ENCODE measurements around the gene LRP5. TPM values are rescaled to one million over a fixed set of nuclear protein-coding genes. Genes with fewer than 3 reads are reported as not detected.
"Not testable (repeated sequence)": the region's sequence is repeated elsewhere in the genome, so short reads cannot be mapped to it uniquely, and the experiment has no call there.

LRP5 gene
- polyA plus RNA-seq, 3 donors = 32.2 to 40.2 (median 33.6) TPM

DNA sequence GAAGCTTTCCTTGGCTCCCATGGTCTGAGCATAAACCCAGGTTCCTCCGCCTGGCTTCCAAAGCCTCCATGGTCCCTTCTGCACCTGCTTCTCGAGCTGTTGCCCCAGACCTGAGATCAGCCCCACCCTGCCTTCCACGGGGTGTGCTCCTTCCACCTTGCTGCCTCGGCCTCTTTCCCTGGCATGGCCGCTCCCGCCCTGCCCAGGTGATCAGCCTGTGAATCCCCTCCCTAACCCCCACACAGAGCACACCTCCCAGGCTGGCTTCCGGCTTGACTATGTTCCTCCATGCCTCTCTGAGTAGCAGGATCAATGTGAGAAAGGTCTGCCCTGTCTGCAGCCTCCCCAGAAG lies 145.5 kb downstream of the LRP5 start:
- DNase-seq (ENCODE audit: low read depth in 3 of 3, low spot score in 2 of 3) = no peak

DNA sequence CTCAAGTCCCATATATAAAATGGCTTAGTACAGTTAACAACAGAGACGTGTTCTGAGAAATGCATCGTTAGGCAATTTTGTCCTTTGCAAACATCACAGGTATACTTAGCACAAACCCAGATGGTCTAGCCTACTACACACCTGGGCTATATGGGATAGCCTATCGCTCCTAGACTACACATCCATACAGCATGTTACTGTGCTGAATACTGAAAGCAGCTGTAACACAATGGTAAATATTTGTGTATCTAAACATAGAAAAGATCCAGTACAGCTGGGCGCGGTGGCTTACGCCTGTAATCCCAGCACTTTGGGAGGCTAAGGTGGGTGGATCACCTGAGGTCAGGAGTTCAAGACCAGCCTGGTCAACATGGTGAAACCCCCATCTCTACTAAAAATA lies 145.9 kb downstream of the LRP5 start:
- DNase-seq (ENCODE audit: low read depth in 3 of 3, low spot score in 2 of 3) = not testable (repeated sequence)

DNA sequence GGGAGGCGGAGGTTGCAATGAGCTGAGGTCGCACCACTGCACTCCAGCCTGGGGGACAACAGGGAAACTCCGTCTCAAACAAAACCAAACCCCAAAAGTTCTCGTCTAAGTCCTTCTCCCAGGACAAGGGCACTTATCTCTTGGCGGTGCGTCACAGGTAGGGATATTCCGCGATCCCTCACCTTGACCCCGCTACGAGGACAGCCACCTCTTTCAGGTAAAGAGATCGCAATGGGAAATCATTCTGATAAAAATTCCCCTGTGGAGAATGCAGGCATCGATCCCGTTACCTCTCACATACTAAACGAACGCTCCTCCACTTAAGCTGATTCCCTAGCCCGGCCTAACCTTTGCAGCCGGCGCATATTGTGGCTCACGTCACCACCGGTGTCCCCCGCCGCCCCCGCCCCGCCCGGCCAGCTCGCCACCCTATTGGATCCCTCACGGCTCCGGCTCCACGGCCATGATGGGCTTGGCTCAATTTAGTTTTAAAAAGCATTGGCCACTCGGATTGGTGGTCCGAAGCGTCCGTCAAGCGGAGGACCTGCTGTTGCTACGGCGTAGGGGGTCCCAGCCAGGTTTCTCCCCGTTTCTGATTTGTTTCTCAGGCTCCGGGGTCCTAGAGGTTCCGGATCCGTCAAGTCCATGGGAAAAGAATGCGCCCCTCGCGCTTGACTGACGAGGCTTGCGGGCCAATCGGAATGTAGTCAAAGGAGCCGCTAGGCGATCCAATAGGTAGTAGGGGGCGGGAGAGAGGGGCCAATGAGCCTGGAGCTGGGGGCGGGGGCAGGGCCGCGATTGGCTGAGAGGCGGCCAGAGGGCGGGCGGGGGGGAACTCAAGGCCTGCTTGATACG lies 147.7 kb downstream of the LRP5 start:
- peak; percentile 99 to 100 (median 100) for DNase-seq (ENCODE audit: low read depth in 3 of 3, low spot score in 2 of 3)

DNA sequence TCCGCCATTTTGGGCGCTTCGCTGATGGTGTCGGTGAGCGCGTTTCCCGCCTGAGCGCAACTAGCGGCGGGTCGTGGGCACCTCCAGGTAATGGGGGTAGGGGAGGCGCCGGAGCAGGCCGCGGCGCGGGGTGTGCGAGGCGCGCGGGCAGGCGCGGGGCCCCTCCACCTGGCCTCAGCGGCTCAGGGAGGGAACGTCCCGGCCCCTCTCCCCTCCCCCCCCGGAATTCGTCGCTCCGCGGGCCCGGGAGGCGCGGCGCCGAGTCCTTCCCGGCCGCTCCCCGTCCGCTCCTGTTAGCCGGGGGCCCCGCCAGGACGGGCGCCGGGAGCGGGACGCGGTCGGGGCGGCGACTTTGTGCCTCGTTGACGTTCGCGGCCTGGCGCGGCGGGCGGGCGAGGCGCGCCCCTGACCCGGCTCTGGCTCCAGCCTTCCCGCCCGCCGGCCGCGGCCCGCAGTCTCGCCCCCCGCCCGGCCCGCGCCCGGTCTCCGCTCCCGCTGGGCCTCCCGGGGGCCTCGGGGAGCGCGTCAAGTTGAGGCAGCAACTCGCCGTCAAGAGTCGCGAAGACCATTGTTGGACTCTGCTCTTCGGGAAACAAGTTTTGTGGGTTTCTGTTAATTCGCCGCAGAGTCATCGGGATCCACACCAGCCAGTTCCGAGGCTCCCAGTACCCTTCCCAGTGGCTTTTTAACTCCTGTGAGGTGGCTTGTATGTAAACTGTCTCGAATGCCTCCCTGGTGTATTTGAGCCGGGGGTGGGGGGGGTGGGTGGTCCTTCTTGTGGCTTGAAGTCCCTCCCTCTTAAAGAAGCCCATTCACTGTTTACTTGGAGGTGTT lies 148.6 kb downstream of the LRP5 start, which contains the start of gene PPP6R3:
PPP6R3 (plus strand) TSS at position 12 of the 834 bp plus-strand sequence. CDS start 76,913 bp downstream, outside the sequence.
- peak in 1 of 3 donors; percentile 39 for DNase-seq (ENCODE audit: low read depth in 3 of 3, low spot score in 2 of 3)

DNA sequence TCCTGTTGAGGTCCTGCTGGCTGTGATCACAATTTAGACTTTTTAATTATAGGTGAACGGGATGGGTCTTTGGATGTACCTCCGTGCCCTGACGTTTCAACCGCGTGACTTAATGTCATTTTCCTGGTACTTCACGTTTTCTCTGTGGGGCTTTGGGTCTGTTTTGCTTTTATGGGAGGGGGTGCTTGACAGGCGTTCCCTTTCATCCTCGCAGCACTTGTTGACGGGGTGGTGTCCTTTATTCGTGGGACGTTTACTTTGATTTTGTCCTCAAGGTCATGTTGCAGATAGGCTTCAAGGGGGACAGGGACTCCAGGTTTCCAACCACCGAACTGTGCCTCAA lies 149.2 kb downstream of the LRP5 start:
- no peak for DNase-seq (ENCODE audit: low read depth in 3 of 3, low spot score in 2 of 3)

DNA sequence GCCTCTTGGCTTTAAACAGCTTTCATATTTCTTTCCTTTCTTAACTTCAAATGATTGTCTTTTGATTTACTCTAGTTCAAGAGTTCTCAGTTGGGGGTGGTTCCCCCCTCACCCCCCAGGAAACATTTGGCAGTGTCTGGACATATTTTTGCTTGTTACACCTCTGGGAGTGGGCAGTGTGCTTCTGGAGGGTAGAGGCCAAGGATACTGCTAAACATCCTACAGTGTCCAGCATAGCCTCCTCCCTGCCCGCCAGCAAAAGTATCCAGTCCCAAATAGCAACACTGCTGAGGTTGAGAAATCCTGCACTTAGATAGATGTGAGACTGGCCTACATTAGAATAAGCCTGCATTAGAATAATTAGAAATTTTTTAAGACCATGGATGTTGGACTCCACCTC lies 151.3 kb downstream of the LRP5 start:
- no peak for DNase-seq (ENCODE audit: low read depth in 3 of 3, low spot score in 2 of 3)

DNA sequence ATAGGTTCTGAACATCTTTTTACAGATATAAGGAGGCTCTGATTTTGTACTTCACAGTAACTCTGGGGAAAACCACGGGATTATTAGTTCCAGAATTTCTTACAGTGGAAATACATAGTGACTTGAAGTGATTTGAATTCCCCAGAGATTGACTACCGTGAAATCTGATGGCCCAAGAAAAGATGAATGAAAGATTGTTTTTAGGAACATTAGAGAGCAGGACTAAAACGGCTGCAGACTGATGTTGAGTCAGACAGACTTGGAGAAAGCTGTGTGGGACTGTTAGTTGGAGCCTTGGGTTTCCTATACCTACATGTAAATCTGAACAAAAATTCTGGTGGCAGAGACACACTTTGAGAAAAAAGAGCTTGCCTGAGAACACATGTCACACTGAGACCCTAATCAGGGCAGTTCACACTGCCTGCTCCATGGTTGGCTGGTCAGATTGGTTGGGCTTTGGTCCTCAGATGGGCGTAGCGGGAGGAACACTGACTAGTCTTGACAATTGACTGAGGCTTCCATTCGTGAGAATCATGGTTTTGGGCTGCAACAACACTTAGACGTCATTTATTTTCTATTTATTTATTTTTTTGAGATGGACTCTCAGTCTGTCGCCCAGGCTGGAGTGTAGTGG lies 154.9 kb downstream of the LRP5 start:
- DNase-seq (ENCODE audit: low read depth in 3 of 3, low spot score in 2 of 3) = no peak

DNA sequence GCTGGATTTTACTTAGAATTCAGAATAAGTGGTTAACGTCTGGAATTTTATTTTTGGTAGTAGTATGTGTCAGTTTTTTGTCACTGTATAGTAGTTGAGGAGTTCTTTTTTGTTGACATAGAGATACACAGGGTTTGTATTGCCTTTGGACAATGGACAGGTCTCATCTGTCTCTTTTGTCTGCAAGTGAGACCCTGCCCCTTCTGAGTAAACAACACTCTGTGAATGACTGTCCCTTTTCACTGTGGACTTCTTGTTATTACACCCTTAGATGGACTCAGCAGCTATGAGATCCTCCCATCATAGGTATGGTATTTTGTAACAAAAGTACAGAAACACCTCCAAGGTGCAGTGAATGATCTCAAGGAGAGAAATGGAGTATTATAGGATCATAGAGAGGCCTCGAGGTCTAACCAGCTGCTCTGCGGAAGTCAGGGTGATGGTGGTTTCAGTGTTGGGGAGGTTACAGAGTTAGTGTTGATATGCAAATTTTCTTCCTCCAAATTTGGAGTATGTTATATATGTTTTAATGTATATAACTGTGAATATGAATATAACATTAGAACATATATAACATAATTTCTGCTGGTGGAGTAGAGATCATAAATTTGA lies 155.9 kb downstream of the LRP5 start:
- DNase-seq (ENCODE audit: low read depth in 3 of 3, low spot score in 2 of 3) = no peak

DNA sequence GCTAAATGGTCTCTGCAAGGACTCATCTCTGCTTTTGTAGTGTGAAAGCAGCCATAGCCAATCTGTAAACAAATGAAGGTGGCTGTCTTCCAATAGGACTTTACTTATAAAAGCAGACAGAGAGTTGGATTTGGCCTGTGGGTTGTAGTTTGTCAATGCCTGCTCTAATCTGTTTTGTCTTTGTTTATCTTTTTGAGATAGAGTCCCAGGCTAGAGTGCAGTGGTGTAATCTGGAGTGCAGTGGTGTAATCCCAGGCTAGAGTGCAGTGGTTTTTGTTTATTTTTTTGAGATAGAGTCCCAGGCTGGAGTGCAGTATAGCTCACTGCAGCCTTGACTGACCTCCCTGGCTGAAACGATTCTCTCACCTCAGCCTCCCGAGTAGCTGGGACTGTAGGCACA lies 156.7 kb downstream of the LRP5 start:
- no peak for DNase-seq (ENCODE audit: low read depth in 3 of 3, low spot score in 2 of 3)

DNA sequence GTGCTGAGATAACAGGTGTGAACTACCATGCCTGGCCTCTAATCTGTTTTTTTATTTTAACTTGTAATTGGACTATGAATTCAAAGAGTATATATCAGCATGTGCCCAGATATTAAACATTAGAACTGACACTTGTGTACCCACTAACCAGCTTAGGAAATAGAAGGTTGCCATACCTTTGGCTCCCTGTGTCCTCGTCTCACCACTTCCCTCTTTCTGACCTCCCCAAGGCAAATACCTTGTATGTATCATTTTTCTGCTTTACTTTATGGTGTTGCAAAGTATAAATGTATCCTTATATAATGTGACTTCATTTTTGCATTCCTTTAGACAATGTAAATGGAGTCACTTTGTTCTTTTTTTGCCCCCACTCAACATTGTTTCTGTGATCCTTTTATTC lies 157.3 kb downstream of the LRP5 start:
- no peak for DNase-seq (ENCODE audit: low read depth in 3 of 3, low spot score in 2 of 3)

DNA sequence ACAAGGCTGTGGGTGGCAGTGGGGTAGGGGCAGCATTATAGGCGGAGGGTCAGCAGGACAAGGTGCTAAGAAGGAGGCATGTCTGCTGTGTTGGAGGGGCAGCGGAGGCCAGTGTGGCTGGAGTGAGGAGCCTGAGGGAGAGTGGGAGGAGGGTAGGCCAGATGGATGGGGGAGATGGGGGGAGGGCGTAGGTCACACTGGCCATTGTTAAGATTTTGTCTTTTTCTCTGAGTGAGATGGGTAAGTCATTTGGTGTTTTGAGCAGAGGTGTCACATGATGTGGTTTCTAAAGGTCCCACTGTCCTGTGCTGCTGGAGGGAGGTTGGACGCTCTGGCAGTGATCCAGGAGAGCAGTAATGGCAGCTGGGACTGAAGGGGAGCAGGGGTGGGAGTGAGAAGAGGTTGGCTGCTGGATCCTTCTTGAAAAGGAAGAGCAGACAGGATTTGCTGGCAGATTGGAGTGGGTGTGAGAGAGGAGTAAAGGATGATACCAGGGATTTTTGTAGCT lies 158.0 kb downstream of the LRP5 start:
- DNase-seq (ENCODE audit: low read depth in 3 of 3, low spot score in 2 of 3) = no peak

DNA sequence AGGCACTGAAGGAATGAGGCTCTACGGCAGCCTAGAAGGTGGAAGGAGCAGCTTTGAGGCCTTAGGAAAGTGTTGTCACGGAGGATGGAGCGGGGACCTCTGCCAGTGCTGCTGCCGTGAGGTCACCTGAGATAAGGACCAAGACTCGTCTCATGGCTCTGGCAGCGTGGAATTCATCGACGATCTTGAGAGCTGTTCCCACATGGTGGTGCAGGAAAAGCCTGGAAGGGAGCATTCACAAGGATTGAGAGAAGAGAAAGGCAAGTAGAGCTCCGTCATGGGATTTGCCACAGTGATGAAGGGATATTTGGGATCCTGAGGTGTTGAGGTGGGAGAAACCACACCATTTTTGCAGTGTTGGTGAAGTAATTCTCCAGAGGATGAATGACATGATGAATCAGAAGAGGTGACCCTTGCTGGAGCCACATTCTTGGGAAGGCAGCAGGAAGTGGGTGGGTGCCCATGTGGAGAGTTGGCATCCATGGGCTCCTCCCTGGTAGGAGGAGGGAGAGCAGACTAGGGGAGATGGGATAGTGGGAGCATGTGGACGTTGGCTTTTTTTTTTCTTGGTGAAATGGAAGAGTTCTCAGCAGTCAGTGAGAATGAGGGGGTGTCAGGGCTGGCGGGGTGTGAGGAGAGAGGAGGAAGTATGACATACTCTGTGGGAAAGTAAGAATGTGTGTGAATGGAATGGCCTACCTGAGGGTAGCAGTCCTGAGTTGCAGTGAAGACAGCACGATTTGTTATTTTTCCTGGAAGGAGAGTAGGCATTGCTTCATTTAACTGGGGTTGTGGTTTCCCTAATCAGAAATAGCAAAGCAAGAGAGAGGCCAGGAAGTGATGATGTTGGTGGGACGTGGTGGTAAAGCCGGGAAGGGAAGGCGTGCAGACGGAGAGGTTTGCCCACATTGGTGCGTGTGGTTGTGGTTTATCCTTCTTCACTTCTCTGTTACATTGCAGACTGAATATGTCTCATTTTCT lies 159.3 kb downstream of the LRP5 start:
- no peak for DNase-seq (ENCODE audit: low read depth in 3 of 3, low spot score in 2 of 3)

DNA sequence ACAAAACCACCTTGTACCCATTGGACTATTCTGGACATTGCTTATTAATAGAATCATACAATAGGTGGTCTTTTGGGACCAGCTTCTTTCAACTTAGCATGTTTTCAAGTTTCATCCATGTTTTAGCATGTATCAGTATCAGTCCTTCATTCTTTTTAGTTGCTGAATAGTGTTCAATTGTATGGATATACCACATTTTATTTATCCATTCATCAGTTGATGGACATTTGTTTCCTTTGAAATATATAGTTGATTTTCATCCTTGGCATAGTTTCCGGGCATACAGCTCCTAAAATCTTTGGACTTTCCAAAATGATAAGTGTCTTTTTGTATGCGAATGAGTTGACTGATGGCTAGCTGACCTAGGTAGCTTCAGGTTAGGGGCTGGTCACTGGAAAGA lies 160.4 kb downstream of the LRP5 start:
- DNase-seq (ENCODE audit: low read depth in 3 of 3, low spot score in 2 of 3) = no peak

DNA sequence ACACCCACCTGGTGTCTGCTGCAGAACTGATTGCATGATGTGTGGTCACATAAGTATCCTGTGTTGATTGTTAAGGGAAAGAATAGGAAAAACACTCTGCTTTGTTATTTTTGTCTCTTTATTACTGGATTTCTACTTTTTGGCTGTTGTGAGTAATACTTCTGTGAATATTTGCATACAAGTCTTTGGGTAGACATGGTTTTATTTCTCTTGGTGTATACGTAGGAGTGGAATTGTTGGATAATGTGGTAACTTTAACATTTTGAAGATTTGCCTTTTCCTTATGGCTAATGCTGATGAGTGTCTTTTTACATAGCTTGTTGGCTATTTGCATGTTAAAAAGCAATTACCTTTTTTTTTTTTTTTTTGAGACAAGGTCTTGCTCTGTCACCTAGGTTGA lies 161.3 kb downstream of the LRP5 start:
- DNase-seq (ENCODE audit: low read depth in 3 of 3, low spot score in 2 of 3) = no peak

DNA sequence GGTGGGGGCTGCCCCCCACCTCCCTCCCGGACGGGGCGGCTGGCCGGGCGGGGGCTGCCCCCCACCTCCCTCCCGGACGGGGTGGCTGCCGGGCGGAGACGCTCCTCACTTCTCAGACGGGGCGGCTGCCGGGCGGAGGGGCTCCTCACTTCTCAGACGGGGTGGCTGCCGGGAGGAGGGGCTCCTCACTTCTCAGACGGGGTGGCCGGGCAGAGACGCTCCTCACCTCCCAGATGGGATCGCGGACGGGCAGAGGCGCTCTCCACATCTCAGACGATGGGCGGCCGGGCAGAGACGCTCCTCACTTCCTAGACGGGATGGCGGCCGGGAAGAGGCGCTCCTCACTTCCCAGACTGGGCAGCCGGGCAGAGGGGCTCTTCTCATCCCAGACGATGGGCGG lies 163.2 kb downstream of the LRP5 start:
- DNase-seq (ENCODE audit: low read depth in 3 of 3, low spot score in 2 of 3) = not testable (repeated sequence)

DNA sequence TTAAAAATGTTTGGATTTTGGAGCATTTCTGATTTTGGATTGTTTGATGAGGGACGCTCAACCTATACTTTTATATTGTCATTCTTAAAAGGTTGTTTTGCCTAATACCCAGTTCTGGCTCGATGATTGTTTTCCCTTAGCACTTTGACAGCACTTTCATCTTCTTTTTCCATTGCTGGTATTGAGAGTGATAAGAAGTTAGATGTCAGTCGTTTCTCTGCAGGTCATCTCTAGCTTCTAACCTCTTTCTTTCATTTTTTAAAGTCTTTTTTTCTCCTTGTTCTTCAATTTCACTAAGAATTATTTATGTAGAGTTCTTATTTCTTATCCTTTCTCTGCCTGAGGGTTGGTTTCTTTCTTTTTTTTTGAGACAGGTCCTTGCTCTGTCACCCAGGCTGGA lies 167.0 kb downstream of the LRP5 start:
- no peak for DNase-seq (ENCODE audit: low read depth in 3 of 3, low spot score in 2 of 3)

DNA sequence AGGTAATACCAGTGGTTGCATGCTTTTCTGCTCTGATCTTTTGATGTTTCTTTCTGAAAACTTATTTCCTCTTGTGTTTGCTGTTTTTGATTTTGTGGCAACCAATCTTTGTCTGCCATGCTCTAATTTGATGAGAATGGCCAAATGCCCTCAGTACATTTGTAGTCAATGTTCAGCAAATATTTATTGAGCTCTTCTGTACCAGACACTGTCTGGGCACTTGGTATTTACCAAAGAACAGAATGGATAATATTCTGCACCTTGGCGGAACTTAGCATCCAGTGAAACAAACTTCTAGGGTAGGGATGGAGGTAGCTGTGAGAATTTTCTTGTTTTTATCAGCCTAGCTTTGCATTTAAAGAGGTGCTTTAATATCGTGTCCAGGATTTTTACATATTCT lies 167.8 kb downstream of the LRP5 start:
- DNase-seq (ENCODE audit: low read depth in 3 of 3, low spot score in 2 of 3) = no peak

DNA sequence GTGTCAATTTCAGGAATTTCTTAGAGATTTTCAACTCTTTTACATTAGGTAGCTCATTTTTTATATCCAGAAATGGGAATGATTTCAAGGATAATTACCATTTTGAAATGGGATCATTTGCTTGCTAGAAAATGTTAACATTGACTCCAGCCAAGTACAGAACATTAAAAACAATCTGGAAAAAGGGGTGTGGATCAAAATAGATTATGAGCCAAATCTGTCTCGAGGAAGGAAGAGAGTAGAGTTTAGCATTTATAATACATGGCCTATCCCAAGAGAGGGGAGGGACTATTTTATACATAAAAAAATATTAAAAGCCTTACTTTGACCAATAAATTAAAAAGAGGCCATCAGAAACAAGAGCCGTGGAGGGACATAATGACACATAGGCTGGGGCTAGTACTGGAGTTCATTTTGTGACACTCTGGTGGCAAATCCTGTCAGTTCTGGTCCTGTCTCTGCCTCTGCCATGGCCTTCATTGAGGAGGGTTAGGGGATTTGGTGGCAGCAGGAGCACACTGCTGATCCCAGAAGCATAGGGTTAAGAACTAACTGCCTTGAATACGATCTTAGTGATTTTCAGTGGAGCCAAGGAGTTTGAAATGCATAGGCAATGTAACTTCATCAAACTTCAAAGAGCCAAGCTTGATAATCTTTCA lies 168.6 kb downstream of the LRP5 start:
- no peak for DNase-seq (ENCODE audit: low read depth in 3 of 3, low spot score in 2 of 3)

DNA sequence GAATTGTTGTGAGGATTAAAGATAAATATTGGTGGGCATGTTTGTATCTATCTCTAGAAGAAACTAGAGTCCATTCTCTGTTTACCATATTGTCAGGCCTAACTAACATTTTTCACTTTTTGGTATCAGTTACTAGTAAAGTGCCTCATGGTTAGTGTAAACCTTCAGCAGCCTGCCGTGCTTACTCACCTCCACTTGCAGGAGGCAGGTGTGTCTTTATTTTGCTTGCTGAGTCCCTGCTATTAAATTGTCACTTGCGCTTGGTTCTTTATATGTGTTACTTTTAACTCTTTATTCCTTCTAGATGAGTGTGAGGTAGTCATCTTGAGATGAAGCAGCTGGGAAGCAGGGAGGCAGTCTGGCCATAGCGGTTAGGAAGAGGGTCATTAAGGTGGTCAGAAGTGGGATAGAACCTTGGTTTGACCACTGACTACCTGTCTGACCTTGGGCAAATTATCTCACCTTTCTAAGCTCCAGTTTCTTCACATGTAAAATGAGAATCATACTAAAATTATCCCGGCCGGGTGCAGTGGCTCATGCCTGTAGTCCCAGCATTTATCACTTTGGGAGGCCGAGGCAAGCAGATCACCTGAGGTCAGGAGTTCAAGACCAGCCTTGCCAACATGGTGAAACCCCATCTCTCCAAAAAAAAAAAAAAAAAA lies 169.3 kb downstream of the LRP5 start:
- DNase-seq (ENCODE audit: low read depth in 3 of 3, low spot score in 2 of 3) = no peak
